Epithelial cell of proximal tubule (primary cell): Measurements from ENCODE around the gene BCL7C. TPM values are rescaled to one million over a fixed set of nuclear protein-coding genes. Genes with fewer than 3 reads are reported as not detected.
A peak's percentile ranks its signal among the peaks of the same experiment; 100 is the strongest.
"Not testable (repeated sequence)": the region's sequence is repeated elsewhere in the genome, so short reads cannot be mapped to it uniquely, and the experiment has no call there.

ENCODE experiments used
- DNase-seq: peaks from one replicate; pipeline ENCODE4 v3.0.0-alpha.2; 2011; ENCODE audit warnings: low read depth
- H3K4me3 ChIP-seq: 2 replicates; pipeline ENCODE4 v1.5.1; 2011; ENCODE audit warnings: low read depth, mild to moderate bottlenecking, low read length
- total RNA-seq: library from RNA; depleted of rRNA; stranded (reverse); fragments of >200 nt; gene quantifications from 2 replicates; pipeline ENCODE4 v1.2.3, GENCODE V29; 2015
- TF ChIP-seq, protein P1 (sequence below): conservative IDR thresholded peaks from 2 replicates; pipeline ENCODE4 v1.5.1; 2012; ENCODE audit warnings: low read depth, mild to moderate bottlenecking, low read length

Gene BCL7C
- 57.6 and 79.1 TPM in 2 replicates for total RNA-seq

- TF ChIP-seq, protein P1, sequence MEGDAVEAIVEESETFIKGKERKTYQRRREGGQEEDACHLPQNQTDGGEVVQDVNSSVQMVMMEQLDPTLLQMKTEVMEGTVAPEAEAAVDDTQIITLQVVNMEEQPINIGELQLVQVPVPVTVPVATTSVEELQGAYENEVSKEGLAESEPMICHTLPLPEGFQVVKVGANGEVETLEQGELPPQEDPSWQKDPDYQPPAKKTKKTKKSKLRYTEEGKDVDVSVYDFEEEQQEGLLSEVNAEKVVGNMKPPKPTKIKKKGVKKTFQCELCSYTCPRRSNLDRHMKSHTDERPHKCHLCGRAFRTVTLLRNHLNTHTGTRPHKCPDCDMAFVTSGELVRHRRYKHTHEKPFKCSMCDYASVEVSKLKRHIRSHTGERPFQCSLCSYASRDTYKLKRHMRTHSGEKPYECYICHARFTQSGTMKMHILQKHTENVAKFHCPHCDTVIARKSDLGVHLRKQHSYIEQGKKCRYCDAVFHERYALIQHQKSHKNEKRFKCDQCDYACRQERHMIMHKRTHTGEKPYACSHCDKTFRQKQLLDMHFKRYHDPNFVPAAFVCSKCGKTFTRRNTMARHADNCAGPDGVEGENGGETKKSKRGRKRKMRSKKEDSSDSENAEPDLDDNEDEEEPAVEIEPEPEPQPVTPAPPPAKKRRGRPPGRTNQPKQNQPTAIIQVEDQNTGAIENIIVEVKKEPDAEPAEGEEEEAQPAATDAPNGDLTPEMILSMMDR = peak; percentile 39
- no peak for DNase-seq
These were observed at the start of gene BCL7C for GRCh38 chr16:30893744-30894539. Gene BCL7C (minus strand): TSS chr16:30894077. CDS start chr16:30893944, 133 bp downstream.

GRCh38 chr16:30942426-30942806, 48.5 kb upstream of the BCL7C start:
- TF ChIP-seq, protein P1 = no peak
- peak overlapping the region; percentile 9 for H3K4me3 ChIP-seq
- no peak for DNase-seq

More at GRCh38 chr16:30893744-30894539, at the start of gene BCL7C:
- H3K4me3 ChIP-seq = peak within 1 kb of the TSS; percentile 88

DNA sequence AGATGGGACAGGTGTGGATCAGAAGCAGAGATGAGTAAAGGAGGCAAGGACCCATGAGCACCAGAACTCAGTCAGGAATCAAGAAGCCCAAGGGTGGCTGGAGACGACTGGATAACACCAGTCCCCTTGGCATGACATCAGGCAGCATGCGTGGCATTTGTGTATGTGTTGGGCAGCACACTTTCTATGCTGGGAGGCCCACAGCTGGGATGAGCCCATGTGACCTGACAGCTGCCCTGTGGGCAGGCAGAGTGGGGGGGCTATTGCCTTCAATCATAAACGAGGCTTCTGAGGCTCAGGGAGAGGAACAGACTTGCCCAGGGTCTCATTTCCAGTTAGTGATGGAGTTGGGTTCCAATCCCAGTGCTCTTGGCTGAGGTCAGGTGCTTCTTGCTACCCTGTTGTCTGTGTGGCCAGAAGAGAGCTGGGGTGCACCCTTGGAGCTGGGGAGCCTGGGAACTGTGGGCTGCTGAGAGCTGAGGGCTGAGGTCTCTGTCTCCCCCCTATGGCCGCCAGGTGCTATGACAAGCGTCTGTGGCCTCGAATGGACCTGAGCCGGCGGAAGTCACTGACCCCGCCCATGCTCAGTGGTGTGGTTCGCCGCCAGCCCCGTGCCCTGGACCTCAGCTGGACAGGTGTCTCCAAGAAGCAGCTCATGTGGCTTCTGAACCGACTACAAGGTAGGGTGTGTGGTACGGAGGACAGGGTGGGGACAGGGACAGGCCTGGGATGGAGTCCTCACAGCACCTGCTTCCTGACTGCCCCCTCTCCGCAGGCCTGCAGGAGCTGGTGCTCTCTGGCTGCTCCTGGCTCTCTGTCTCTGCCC, 47.9 kb upstream of the BCL7C start:
- H3K4me3 ChIP-seq = peak overlapping the region; percentile 9
- TF ChIP-seq, protein P1 = peak; percentile 90
- no peak for DNase-seq

- H3K4me3 ChIP-seq, DNase-seq: not testable (repeated sequence)
These were observed 45.7 kb upstream of the BCL7C start for GRCh38 chr16:30939571-30939970.

- no peak for DNase-seq
- TF ChIP-seq, protein P1 = no peak
- no peak overlapping the region for H3K4me3 ChIP-seq
These were observed 43.8 kb upstream of the BCL7C start for GRCh38 chr16:30937692-30938091.

DNA sequence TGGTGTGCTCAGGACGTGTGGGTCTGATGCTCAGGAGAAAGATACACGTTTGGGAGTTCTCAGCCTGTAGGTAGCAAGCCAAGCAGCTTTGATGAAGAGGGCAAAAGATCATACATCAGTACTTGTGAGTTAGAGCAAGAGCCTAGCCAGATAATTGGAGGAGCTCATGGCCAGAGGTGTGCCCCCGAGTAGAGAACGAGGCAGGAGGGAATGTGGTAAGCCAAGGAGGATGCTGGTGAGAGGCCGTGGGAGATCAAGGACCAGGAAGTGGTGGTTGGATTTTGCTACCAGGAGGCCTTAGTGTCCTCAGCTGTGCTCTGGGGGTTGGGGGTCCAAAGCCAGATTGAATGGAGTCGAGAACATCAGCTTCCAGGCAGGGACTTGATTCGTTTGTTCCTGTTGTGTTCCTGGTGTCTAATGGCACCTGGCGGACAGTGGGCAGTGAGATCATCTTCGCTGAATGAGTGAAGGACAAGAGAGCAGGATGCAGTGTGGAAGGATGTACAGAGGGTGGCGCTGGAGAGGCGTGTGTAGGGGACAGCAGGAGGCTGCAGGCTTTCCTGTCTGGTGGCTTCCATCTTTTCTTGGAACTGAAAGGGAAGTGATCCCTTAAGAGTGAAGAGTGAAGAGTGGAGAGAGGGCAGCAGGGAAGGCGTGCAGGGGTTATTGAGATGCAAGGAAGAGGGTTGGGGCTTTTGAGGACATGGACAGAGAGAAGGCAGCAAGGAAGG, 41.1 kb upstream of the BCL7C start:
- TF ChIP-seq, protein P1 = peak; percentile 73
- H3K4me3 ChIP-seq = no peak overlapping the region
- no peak for DNase-seq

GRCh38 chr16:30931068-30931650, 37.3 kb upstream of the BCL7C start:
- DNase-seq = no peak
- TF ChIP-seq, protein P1 = no peak

More at GRCh38 chr16:30931068-30931650, 37.3 kb upstream of the BCL7C start:
- no peak overlapping the region for H3K4me3 ChIP-seq
